Upper lobe of left lung (tissue), 6 donors: ENCODE data around the gene ACTR5. TPM values are rescaled to one million over a fixed set of nuclear protein-coding genes. Genes with fewer than 3 reads are reported as not detected.
"Not testable (repeated sequence)": the region's sequence is repeated elsewhere in the genome, so short reads cannot be mapped to it uniquely, and the experiment has no call there.

Source experiments
- ATAC-seq, 2 donors: fragments of 200-7000 bp; cut with Tn5 transposase; one replicate each; pipeline ENCODE4 v1.9.1; 2022; ENCODE audit warnings: mild to moderate bottlenecking in 2 of 2, moderate library complexity in 2 of 2; ENCODE audit not compliant: low FRiP score in 2 of 2
- DNase-seq, 2 donors: peaks; one replicate each; pipeline ENCODE4 v3.0.0-alpha.2; 2019 to 2020
- H3K27ac ChIP-seq, 4 donors: fragments of 200-600 bp; sonication (generic); one replicate each; pipeline ENCODE4 v1.5.1; 2016 to 2019
- H3K27me3 ChIP-seq, 4 donors: fragments of 200-600 bp; sonication (generic); one replicate each; pipeline ENCODE4 v1.5.1; 2017 to 2019
- H3K36me3 ChIP-seq, 4 donors: fragments of 200-600 bp; sonication (generic); one replicate each; pipeline ENCODE4 v1.5.1; 2016 to 2019
- H3K4me1 ChIP-seq, 4 donors: fragments of 200-600 bp; sonication (generic); one replicate each; pipeline ENCODE4 v1.5.1; 2018 to 2019
- H3K4me3 ChIP-seq, 4 donors: fragments of 200-600 bp; sonication (generic); one replicate each; pipeline ENCODE4 v1.5.1; 2017 to 2019; ENCODE audit warnings: mild to moderate bottlenecking in 2 of 4, moderate library complexity in 1 of 4
- H3K9me3 ChIP-seq, 4 donors: fragments of 200-600 bp; sonication (generic); one replicate each; pipeline ENCODE4 v1.5.1; 2018 to 2019
- EP300 ChIP-seq, 4 donors: sonication (generic); formaldehyde crosslinking; IDR thresholded peaks; one replicate each; pipeline ENCODE4 v1.5.1; 2017; ENCODE audit warnings: antibody characterized with exemption in 4 of 4, control low read depth in 2 of 4
- POLR2A ChIP-seq, 4 donors: fragments of 450-650 bp; IDR thresholded peaks; one replicate each; pipeline ENCODE4 v1.5.1; 2016 to 2017; ENCODE audit warnings: antibody characterized with exemption in 4 of 4, mild to moderate bottlenecking in 2 of 4
- POLR2AphosphoS5 ChIP-seq, 2 donors: sonication (generic); formaldehyde crosslinking; IDR thresholded peaks; one replicate each; pipeline ENCODE4 v1.5.1; 2017; ENCODE audit warnings: antibody characterized with exemption in 2 of 2
- WGBS, 2 donors: methylation state at CpG; one replicate each; pipeline ENCODE4 v1.1.5; 2017 to 2018; 5-methylcytosine and 5-hydroxymethylcytosine counted together
- small RNA-seq, 4 donors: library from RNA; depleted of rRNA; stranded (forward); fragments of <200 nt; gene quantifications; one replicate each; pipeline ENCODE3, GENCODE V24; 2016
- total RNA-seq, 6 donors: library from RNA; depleted of rRNA in 4 of 6; stranded (reverse); fragments of >200 nt in 4 of 6; gene quantifications; one replicate each; pipeline versions ENCODE4 v1.1.0 to v1.2.1, GENCODE V29; 2016 to 2021
- TF ChIP-seq, protein P1 (sequence below), 6 experiments: fragments of 450-650 bp in 4 of 6; fragments of 200-600 bp in 2 of 6; sonication (generic) in 2 of 6; IDR thresholded peaks; one replicate each; pipeline ENCODE4 v1.5.1; 2016 to 2019; ENCODE audit warnings: antibody characterized with exemption in 6 of 6
- donor health status: DM: no; HTN: no; CAD: no; lungs with moderate emphysema.
- donor health status: DM: no; HTN: yes; CAD: no; lungs with severe emphysema.

Gene ACTR5
- total RNA-seq, 6 donors from 2014 or later = 7.2 to 23.0 (median 8.8) TPM

DNA sequence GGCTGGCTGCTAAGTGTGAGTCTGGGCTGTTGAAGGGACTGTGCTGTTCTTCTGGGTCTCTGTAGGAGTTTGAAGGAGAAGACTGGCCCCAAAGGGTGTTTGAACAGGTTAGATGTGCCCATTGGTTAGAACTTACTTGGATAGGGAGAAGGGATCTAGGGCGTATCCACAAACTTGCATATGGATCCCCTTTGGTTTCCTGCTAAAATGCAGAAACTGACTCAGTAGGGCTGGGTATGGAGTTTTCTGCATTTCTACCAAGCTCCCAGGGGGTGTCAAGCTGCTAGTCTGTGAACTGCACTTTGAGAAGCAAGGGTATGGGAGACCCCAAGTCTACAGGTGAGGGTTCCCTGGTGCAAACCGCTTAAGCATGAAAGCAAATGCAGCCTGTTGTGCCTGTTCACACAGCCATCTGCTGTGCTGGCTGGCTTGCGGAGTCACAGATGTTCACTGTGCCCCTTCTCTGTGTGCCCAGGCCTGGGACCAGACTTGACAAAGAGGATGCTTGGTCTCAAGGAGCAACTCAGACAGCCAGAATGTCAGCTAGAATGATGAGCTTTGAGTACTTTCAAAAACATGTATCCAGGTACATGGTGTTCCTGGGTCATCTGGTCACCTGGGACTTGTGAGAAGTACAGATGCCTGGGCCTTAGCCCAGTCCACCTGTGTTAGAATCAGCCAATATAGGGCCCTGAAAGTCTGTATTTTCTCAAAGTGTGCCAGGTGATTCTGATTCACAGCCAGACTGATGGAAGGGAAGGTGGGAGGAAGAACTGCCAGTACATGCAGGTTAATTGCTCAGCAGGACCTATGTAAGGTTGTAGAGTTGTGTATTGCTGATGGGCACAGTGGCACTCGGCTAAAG, 64.7 kb downstream of the ACTR5 start:
- ATAC-seq = no peak
- H3K27me3 ChIP-seq = no peaks in the 10 kb centered on the region
- peak overlapping the region in 2 of 4 donors; percentile 42 to 61 for H3K27ac ChIP-seq

DNA sequence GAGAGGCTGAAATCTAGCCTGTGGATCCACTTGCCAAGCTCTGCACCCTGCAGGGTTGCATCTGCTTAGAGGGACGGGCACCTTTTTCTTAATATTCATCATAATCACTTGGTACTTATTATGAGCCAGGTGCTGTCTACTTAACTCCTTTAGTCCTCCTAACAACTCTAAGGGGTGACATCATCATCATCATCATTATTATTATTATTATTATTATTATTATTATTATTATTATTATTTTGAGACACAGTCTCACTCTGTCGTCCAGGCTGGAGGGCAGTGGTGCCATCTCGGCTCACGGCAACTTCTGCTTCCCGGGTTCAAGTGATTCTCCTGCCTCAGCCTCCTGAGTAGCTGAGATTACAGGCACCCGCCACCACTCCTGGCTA, 65.3 kb downstream of the ACTR5 start:
- H3K4me1 ChIP-seq = peaks cover 3 to 33% (median 11%) of the 10 kb centered on the region in 4 donors
- not testable (repeated sequence) for DNase-seq, H3K4me3 ChIP-seq, ATAC-seq, H3K27me3 ChIP-seq, H3K36me3 ChIP-seq, H3K9me3 ChIP-seq, H3K27ac ChIP-seq
- WGBS, 2 donors = 95 to 97% methylated on average over 6 of the region's 6 CpGs

More for the DNA sequence above, 64.7 kb downstream of the ACTR5 start:
- Histone ChIP-seq H3K4me3 (no peak overlapping the region), H3K36me3 (no peaks in the 10 kb centered on the region), H3K9me3 (no peaks in the 10 kb centered on the region), H3K4me1 (peaks cover 5 to 33% (median 15%) of the 10 kb centered on the region in 4 donors)
- WGBS, 2 donors = 79 to 88% methylated on average over 4 of the region's 4 CpGs
- no peak for DNase-seq
- TF ChIP-seq POLR2A (IDR thresholded peaks at IDR 0.05) = no peak
- TF ChIP-seq, protein P1, sequence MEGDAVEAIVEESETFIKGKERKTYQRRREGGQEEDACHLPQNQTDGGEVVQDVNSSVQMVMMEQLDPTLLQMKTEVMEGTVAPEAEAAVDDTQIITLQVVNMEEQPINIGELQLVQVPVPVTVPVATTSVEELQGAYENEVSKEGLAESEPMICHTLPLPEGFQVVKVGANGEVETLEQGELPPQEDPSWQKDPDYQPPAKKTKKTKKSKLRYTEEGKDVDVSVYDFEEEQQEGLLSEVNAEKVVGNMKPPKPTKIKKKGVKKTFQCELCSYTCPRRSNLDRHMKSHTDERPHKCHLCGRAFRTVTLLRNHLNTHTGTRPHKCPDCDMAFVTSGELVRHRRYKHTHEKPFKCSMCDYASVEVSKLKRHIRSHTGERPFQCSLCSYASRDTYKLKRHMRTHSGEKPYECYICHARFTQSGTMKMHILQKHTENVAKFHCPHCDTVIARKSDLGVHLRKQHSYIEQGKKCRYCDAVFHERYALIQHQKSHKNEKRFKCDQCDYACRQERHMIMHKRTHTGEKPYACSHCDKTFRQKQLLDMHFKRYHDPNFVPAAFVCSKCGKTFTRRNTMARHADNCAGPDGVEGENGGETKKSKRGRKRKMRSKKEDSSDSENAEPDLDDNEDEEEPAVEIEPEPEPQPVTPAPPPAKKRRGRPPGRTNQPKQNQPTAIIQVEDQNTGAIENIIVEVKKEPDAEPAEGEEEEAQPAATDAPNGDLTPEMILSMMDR (IDR thresholded peaks at IDR 0.05) = no peak
- TF ChIP-seq POLR2AphosphoS5 (IDR thresholded peaks at IDR 0.05) = no peak
- TF ChIP-seq EP300 (IDR thresholded peaks at IDR 0.05) = no peak

DNA sequence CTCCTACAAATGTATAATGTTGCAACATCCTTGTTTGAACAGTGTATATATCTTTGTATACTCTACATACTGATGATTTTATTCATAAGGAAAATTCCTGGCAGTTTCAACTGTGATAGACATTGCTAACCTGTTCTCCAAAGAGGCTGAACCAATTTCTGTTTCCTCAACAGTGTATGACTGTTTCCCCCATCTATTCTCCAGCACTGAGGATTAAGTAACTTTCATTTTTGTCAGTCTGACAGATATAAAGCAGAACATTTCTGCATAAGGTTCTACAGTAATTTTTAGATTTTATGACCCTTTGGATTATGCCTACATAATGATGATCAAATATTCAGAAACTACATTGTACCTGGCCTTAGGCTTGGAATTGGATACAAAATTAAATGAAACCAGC, 67.2 kb downstream of the ACTR5 start:
- ATAC-seq = no peak
- Histone ChIP-seq H3K27ac (no peak overlapping the region), H3K27me3 (no peaks in the 10 kb centered on the region), H3K4me3 (no peak overlapping the region), H3K36me3 (no peaks in the 10 kb centered on the region), H3K9me3 (no peaks in the 10 kb centered on the region), H3K4me1 (peaks cover 0 to 24% (median 8%) of the 10 kb centered on the region in 4 donors)
- TF ChIP-seq, protein P1 (IDR thresholded peaks at IDR 0.05) = no peak
- no peak for TF ChIP-seq EP300 (IDR thresholded peaks at IDR 0.05)
- no peak for TF ChIP-seq POLR2A (IDR thresholded peaks at IDR 0.05)
- no peak for TF ChIP-seq POLR2AphosphoS5 (IDR thresholded peaks at IDR 0.05)
- no peak for DNase-seq

DNA sequence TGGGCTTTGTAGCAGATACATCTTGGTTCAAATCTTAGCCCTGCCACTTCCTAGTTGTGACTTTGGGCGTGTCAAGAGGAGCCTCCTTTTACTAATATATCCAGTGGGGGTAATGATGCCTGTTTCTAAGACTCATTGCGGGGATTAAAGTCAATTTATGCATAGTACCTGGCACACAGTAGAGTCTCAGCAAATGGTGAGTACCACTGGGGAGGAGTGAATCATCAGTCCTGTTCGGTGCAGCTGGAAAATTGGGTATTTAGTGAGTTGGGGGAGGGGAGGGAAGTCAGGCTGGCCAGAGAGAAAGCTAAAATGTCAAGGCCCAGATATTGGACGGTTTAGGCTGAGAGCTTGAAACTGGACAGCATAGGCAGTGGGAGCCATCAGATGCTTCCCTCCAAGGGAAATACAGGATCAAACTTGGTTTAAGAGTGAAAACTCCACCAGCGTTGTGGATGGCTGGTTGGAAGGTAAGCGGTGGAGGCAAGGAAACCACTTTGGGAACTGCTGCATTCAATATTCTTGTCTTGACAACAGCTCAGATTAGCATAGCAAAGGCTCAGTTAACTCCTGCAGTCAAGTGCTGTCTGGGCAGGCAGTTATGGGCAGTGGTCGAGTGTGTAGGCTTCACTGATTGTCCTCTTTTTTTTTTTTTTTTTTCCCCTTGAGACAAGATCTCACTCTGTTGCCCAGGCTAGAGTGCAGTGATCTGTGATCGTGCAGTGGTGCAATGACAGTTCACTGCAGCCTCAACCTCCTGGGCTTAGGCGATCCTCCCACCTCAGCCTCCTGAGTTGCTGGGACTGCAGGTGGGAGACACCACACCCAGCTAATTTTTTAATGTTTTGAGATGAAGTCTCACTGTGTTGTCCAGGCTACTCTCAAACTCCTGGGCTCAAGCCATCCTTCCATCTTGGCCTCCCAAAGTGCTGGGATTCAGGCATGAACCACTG, 70.1 kb downstream of the ACTR5 start:
- TF ChIP-seq, protein P1 (IDR thresholded peaks at IDR 0.05) = no peak
- TF ChIP-seq POLR2AphosphoS5 (IDR thresholded peaks at IDR 0.05) (no peak), POLR2A (IDR thresholded peaks at IDR 0.05) (no peak), EP300 (IDR thresholded peaks at IDR 0.05) (no peak)
- 84 to 87% methylated on average over 9 of the region's 9 CpGs for WGBS, 2 donors
- no peaks in the 10 kb centered on the region for H3K27me3 ChIP-seq
- H3K27ac ChIP-seq = no peak overlapping the region
- ATAC-seq = no peak
- H3K36me3 ChIP-seq = no peaks in the 10 kb centered on the region
- H3K4me3 ChIP-seq = no peak overlapping the region
- no peak for DNase-seq
- H3K9me3 ChIP-seq = no peaks in the 10 kb centered on the region
- H3K4me1 ChIP-seq = peaks cover 0 to 6% (median 2%) of the 10 kb centered on the region in 4 donors

Small RNA genes lying within 50 kb of the gene (small RNA-seq; reads per million reads assigned to genes)
- 0 reads per million in 4 donors for gene RF00017

Other genes starting within 250 kb of the ACTR5 start
- gene ADIG, start 167.3 kb upstream of the ACTR5 start, total RNA-seq = under 1 TPM in 1 of 6 donors, not detected in 5; 0.29 TPM
- 10 to 100 TPM in 1 of 6 donors, 1 to 10 TPM in 1, under 1 TPM in 4; 0.29 to 22.0 (median 0.52) TPM for gene ARHGAP40, start 146.7 kb upstream of the ACTR5 start, total RNA-seq
- gene SLC32A1, start 24.0 kb upstream of the ACTR5 start, total RNA-seq = not detected
- gene PPP1R16B, start 57.2 kb downstream of the ACTR5 start, total RNA-seq = 10 to 100 TPM in 2 of 6 donors, 1 to 10 TPM in 4; 7.4 to 16.8 (median 8.8) TPM
- gene FAM83D, start 178.0 kb downstream of the ACTR5 start, total RNA-seq = 1 to 10 TPM; 1.0 to 4.8 (median 3.0) TPM
- 10 to 100 TPM in 4 of 6 donors, 1 to 10 TPM in 2; 9.6 to 40.9 (median 12.0) TPM for gene DHX35, start 213.9 kb downstream of the ACTR5 start, total RNA-seq